Measurements from ENCODE around the gene PACS2. TPM values are rescaled to one million over a fixed set of nuclear protein-coding genes. Genes with fewer than 3 reads are reported as not detected.

PACS2 gene
- total and polyA plus RNA-seq, 2 donors (not counting 3 experiments of a cell fraction or from before 2014, with no cell fraction given): 52.7 to 86.3 TPM

- Histone ChIP-seq H3K9me1 (replicated peaks; ENCODE audit: control insufficient read depth, extremely low read depth, insufficient read depth, low read length) (no peaks in the 10 kb centered on the region), H3K9me3 (replicated peaks; ENCODE audit: control insufficient read depth, insufficient read depth, low read length) (no peaks in the 10 kb centered on the region), H3K4me3 (replicated peaks in 1 of 3; ENCODE audit: insufficient read depth in 1 of 3, low read depth in 1 of 3, low read length in 3 of 3) (no peak overlapping the region), H3K9ac (replicated peaks; ENCODE audit: extremely low read depth, insufficient read depth, low read length) (no peak overlapping the region), H4K20me1 (replicated peaks; ENCODE audit: control insufficient read depth, extremely low read depth, insufficient read depth, low read length) (no peaks in the 10 kb centered on the region), H2AFZ (ENCODE audit: low read depth, low read length) (no peak overlapping the region), H3K79me2 (ENCODE audit: control insufficient read depth, insufficient read depth, low read length) (no peaks in the 10 kb centered on the region), H3K27ac (ENCODE audit: insufficient read depth, low read depth, low read length) (no peak overlapping the region), H3K27me3 (ENCODE audit: control insufficient read depth in 2 of 2, insufficient read depth in 2 of 2, low read length in 2 of 2) (no peaks in the 10 kb centered on the region), H3K4me1 (ENCODE audit: control insufficient read depth, extremely low read depth, insufficient read depth, low read length) (peaks cover 10% of the 10 kb centered on the region), H3K4me2 (ENCODE audit: insufficient read depth, low read length) (no peak overlapping the region), H3K36me3 (ENCODE audit: control insufficient read depth in 2 of 2, extremely low read depth in 1 of 2, insufficient read depth in 2 of 2, low read length in 2 of 2) (peaks cover 0 to 4% of the 10 kb centered on the region in 2 experiments)
- TF ChIP-seq POLR2AphosphoS5 (IDR thresholded peaks at IDR 0.05; ENCODE audit: insufficient read depth, low read depth, low read length) (no peak), GATA2 (IDR thresholded peaks at IDR 0.05; ENCODE audit: insufficient read depth, insufficient read length, low read depth, low read length) (no peak), EZH2 (IDR thresholded peaks at IDR 0.05; ENCODE audit: borderline replicate concordance, low read depth, low read length, severe bottlenecking) (no peak), FOS (IDR thresholded peaks at IDR 0.05; ENCODE audit: borderline replicate concordance, insufficient read depth, low read length) (no peak), MAX (IDR thresholded peaks at IDR 0.05; ENCODE audit: insufficient read depth, insufficient read length) (no peak), CTCF (IDR thresholded peaks at IDR 0.05; ENCODE audit: extremely low read depth in 1 of 2, insufficient read depth in 1 of 2, low read depth in 1 of 2, low read length in 2 of 2) (no peak), MYC (IDR thresholded peaks at IDR 0.05; ENCODE audit: low read depth, low read length) (no peak), POLR2A (IDR thresholded peaks at IDR 0.05; ENCODE audit: low read depth, low read length) (no peak), JUN (IDR thresholded peaks at IDR 0.05; ENCODE audit: borderline replicate concordance, insufficient read depth, insufficient read length, low read depth) (no peak)
- ChIA-PET POLR2A (no interaction called here), CTCF (no interaction called here)
- no TSS peak for BruUV-seq (replicated peaks)
- DNase-seq (ENCODE audit: low read depth, low spot score) (no peak), FAIRE-seq (no peak)
- dilution Hi-C loops (cut with MboI; ENCODE audit: extremely low pct_ligation_motif_present, low sequenced_read_pairs) (no loop called here), intact Hi-C loops (cut with micrococcal nuclease) (no loop called here)
These were observed 63.7 kb downstream of the PACS2 start for GRCh38 chr14:105378199-105378598.
